Coronary artery (tissue), 2 donors: Measurements from ENCODE around the gene MAPK8IP1.

Experiments
- DNase-seq: peaks from one replicate; pipeline ENCODE4 v3.0.0-alpha.2; 2017; ENCODE audit warnings: low spot score
- H3K27ac ChIP-seq, 2 donors: fragments of 200-600 bp; sonication (generic); one replicate each; pipeline ENCODE4 v1.5.1; 2016 to 2019
- H3K4me3 ChIP-seq: fragments of 200-600 bp; sonication (generic); 2 replicates; pipeline ENCODE4 v1.5.1; 2016; ENCODE audit warnings: mild to moderate bottlenecking, moderate library complexity
- CTCF ChIP-seq: fragments of 200-600 bp; sonication (generic); IDR thresholded peaks from one replicate; pipeline ENCODE4 v1.5.1; 2019; ENCODE audit warnings: antibody characterized with exemption

MAPK8IP1 gene

GRCh38 chr11:45910623-45911022 lies 25.2 kb downstream of the MAPK8IP1 start:
- DNase-seq: no peak
- no peak overlapping the region for H3K27ac ChIP-seq
- TF ChIP-seq CTCF: no peak

GRCh38 chr11:45913514-45913913 lies 28.1 kb downstream of the MAPK8IP1 start:
- no peak for DNase-seq
- Histone ChIP-seq H3K27ac (no peak overlapping the region), H3K4me3 (no peak overlapping the region)
- TF ChIP-seq CTCF: no peak

More at GRCh38 chr11:45910623-45911022, 25.2 kb downstream of the MAPK8IP1 start:
- no peak overlapping the region for H3K4me3 ChIP-seq

GRCh38 chr11:45913942-45914635 lies 28.6 kb downstream of the MAPK8IP1 start:
- no peak for DNase-seq
- TF ChIP-seq CTCF: no peak
- Histone ChIP-seq H3K27ac (no peak overlapping the region), H3K4me3 (no peak overlapping the region)

- H3K27ac ChIP-seq: no peak overlapping the region
- H3K4me3 ChIP-seq: no peak overlapping the region
- no peak for DNase-seq
- TF ChIP-seq CTCF: no peak
Observed at GRCh38 chr11:45915446-45915845, 30.0 kb downstream of the MAPK8IP1 start.

GRCh38 chr11:45917286-45917622 lies 31.8 kb downstream of the MAPK8IP1 start:
- Histone ChIP-seq H3K4me3 (peak overlapping the region; percentile 83), H3K27ac (peak overlapping the region; percentile 90 to 92)
- TF ChIP-seq CTCF: no peak
- DNase-seq: no peak

- H3K4me3 ChIP-seq: peak within 1 kb of the TSS; percentile 83
- H3K27ac ChIP-seq: peak within 1 kb of the TSS; percentile 90 to 92
- DNase-seq: peak; percentile 99
- no peak for TF ChIP-seq CTCF
Observed at GRCh38 chr11:45917623-45918330, 32.3 kb downstream of the MAPK8IP1 start, which contains the start of gene PEX16. Gene PEX16 (minus strand): TSS chr11:45917877. CDS start chr11:45917811, 66 bp downstream.
